Endometrial microvascular endothelial cells (primary cell): ENCODE results near the gene TRIM66. TPM values are rescaled to one million over a fixed set of nuclear protein-coding genes. Genes with fewer than 3 reads are reported as not detected.
"Not testable (repeated sequence)": the region's sequence is repeated elsewhere in the genome, so short reads cannot be mapped to it uniquely, and the experiment has no call there.

Source experiments
- in situ Hi-C: cut with HindIII; loops from 2 replicates; pipeline ENCODE4 v1.10.0; 2017; ENCODE audit warnings: low sequenced_read_pairs, low pct_unique_long_range_greater_than_20kb; ENCODE audit errors: inconsistent ontology term
- total RNA-seq: library from RNA; depleted of rRNA; stranded (reverse); fragments of >200 nt; gene quantifications from one replicate; pipeline ENCODE4 v1.2.3, GENCODE V29; 2015; ENCODE audit errors: inconsistent ontology term

Gene TRIM66
- total RNA-seq, 1 donor from 2014 or later, result 5.7 TPM

DNA sequence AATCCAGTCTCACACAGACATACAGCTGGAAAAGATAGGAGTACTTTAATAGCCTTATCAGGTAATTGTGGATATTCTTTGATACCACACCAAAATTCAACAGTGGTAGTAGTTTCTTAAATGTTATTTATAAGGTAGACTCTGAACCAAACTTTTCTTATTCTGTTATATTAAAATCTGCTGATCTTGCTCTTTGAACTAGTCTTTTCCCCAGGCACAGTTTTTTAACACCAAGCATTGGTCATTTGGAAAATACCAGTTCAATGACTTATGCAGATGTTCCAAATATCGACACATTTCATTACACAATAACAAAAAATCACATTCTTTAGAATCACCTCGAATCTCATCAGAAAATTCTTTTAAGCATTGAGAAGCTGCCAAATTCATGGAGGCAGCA, 7.6 kb downstream of the TRIM66 start:
- in situ Hi-C loops, result no loop called here

DNA sequence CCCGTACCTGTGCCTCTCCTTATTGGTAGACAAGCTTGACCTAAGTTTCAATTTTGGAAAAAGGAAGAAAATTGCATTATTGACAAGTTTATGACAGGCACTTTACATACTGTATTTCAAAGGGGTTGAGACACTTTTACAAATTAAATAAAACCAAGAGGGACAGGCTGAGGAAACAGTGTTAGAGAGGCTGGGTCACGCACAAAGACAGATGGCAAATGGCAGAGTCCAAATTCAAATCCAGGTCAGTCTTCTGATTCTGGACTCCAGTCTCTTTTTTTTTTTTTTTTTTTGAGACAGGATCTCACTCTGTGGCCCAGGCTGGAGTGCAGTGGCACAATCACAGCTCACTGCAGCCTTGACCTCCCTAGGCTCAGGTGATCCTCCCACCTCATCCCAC, 10.1 kb downstream of the TRIM66 start:
- in situ Hi-C loops, result no loop called here

GRCh38 chr11:8671651-8672062, 10.8 kb downstream of the TRIM66 start:
- in situ Hi-C loops, result no loop called here

DNA sequence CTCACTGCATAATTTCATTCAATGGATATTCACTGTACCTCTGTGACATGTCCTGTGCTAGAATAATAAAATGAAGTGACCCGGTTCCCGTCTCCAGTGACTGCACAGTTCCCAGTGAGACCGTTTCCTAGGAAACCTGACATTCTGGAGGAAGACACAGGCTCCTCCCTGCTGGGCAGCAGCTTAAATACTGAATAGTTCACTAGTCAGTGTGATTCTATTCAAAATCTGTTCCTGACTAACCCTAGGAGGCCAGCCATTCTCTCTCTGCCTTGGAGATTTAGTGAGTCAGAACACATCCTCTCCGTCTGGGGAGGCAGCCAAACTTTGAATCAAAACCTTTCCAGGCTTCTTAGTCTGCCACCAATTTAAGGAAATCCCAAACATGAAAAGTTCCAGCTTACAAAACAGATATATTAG, 11.3 kb downstream of the TRIM66 start:
- in situ Hi-C loops, result no loop called here

DNA sequence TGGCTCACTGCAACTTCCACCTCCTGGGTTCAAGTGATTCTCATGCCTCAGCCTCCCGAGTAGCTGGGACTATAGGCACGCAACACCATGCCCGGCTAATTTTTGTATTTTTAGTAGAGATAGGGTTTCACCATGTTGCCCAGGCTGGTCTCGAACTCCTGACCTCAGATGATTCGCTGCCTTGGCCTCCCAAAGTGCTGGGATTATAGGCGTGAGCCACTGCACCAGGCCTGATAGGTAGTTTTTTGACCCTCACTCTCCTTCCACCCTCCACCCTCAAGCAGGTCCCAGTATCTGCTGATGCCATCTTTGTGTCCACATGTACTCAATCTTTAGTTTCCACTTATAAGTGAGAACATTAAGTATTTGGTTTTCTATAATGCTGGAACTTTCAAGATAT, 12.4 kb downstream of the TRIM66 start:
- in situ Hi-C loops, result not testable (repeated sequence)

DNA sequence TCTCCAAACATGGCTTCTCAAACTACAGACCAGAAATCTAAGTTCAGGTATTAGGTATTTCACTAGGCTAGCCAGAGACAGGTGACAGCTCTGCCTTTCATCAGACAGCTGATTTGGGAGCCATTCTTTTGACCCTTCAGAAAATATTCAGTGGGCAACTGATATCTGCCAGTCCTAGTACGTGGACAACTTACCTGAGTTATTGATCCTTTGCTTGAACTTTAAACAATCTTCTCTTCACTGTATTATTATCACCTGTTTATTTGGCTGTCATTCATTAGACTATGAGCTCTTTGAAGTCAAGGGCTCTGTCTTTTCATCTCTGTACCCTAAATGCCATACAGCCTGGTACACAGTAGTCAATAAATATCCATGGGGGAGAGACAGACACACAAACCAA, 17.2 kb downstream of the TRIM66 start:
- in situ Hi-C loops, result no loop called here

- in situ Hi-C loops, result no loop called here
Measured at GRCh38 chr11:8661001-8661795, 21.3 kb downstream of the TRIM66 start.

DNA sequence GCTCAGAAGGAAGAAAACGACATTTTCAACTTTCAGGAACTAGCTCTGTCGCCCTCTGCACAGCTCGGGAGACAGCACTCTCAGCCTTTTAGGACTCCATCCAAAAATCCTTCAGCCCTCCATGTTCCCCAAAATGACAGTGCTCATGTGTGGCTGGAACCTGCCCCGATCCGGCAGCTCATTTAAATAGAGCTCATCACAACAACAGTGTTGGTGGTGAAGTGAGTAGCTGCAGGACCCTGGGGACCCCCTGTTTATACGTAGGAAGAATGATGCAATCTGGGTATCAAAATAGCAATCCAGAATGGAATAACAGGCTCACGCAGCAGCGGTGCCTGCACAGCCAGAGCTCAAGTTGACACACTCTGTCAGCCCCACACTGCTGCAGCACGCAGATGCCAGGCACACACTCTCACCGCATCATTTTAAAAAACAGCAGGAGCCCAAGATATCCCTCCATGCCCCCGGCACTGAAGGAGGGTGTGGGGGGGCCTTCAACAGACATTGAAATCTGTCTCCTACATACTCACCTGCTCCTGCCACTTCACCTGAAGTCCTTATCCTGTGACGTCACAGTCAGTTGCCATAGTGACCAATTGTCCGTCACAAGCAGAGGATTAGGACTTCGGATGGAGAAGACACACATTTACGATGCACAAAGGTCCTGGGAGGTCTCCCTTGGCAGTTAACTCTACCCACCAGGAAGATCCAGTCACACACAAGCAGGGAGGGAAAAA, 24.0 kb downstream of the TRIM66 start:
- in situ Hi-C loops, result no loop called here

GRCh38 chr11:8656291-8656690, 26.2 kb downstream of the TRIM66 start:
- in situ Hi-C loops, result no loop called here

GRCh38 chr11:8654503-8654902, 28.0 kb downstream of the TRIM66 start:
- in situ Hi-C loops, result no loop called here

- in situ Hi-C loops, result no loop called here
Measured at GRCh38 chr11:8652140-8652539, 30.3 kb downstream of the TRIM66 start.

DNA sequence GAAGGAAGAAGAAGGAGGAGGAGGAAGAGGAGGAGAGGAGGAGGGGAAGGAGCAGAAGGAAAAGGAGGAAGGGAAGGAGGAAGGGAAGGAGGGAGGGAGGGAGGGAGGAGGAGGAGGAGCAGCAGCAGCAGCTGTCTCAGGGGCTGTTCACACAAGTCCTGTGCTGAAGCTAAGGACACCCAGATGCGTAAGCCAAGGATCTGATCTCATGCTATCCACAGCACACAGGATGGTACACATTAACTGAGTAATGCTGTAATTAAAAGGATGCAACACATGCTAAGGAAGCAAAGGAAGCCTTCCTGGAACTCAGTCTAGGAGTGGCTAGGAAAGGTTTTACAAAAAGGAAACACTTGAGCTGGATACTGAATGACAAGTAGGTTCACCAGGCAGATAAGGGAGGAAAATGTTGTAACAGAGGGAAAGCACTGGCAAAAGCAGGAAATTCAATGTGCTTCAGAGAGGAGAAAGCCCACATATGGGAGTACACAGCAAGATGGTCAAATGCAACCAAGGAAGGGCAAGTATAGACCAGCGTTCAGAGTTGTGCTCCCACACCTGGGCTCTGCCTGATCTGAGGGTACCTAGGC, 32.0 kb downstream of the TRIM66 start:
- in situ Hi-C loops, result no loop called here

- in situ Hi-C loops, result no loop called here
Measured at GRCh38 chr11:8649361-8649760, 33.1 kb downstream of the TRIM66 start.

- in situ Hi-C loops, result no loop called here
Measured at GRCh38 chr11:8646873-8647272, 35.6 kb downstream of the TRIM66 start.

DNA sequence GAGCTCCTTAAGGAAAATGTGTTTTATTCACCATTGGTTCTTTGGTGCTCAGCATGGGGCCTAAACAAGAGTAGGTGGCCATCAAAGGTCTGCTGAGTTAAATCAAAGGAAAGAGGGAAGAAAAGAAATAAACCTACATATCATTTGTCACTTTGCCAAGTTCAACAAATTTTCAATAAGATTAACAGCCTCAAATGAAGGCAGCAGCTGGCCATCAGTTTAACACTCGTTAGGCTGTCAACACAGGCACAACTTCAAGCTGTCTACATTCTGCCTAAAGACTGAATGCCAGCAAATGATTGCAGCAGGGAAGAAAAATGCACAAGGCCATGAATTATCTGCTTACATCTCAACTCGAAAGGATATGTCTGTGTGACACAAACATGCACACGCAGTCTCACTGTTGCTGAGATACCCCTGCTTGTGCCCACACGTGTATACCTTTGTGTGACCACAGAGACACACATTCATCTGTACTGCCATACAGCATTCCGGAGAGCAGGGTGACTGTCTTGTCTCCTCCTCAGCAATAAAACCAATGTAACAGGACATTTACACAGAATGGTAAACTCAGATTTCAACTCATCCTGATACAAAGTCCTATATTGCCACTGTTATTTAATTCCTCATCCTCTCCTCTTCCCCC, 40.1 kb downstream of the TRIM66 start:
- in situ Hi-C loops, result no loop called here

- in situ Hi-C loops, result no loop called here
Measured at GRCh38 chr11:8641332-8641731, 41.1 kb downstream of the TRIM66 start.

DNA sequence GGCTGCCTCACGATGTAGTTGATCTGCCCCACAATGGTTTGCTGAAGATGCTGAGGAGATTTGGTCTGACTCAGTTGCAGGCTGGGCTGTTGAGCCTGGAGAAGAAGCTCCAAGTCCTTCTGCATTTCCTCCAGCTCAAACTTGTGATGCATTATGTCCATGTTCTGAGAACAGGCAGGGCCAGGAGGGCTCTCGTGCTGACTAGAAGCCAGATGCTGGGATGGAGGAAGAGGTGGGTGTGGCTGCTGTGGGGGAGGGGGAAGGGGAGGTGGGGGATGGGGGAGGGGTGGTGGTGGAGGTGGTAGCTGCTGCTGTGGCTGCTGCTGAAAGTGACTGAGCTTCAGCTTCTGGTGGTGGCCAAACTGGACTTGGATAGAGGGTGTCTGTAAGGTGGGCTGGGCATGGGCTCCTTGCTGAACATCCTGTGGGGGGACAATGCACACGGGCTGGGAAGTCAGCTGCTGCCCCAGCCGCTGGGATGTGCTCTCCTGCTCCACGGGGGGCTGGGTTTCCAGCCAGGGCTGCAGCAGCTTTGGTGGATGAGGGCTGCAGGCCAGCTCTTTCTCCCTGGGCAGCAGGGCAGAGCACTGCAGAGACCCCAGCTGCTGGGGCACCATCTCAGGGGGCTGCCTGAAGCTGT, 42.1 kb downstream of the TRIM66 start:
- in situ Hi-C loops, result no loop called here

DNA sequence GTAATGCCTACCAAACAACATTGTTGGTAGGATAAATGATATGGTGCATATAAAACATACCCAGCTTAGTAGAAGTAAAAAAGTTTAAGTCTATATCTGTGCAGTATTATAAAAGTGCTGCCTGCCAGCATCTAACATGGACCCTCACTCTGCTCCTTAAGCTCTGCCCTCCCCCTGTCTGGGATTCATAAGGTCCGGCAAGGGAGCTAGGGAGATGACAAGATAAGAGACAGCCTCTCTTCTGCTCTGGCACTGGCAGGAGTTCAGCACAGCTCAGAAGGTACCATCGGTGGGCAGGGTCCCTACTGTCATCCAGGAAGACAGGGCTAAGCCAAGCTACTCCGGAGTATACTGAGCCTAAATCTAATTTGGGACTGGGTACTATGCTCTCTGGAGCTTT, 42.8 kb downstream of the TRIM66 start:
- in situ Hi-C loops, result no loop called here

GRCh38 chr11:8638300-8638699, 44.2 kb downstream of the TRIM66 start:
- in situ Hi-C loops, result no loop called here
